ENCODE data around the gene CBX5. TPM values are rescaled to one million over a fixed set of nuclear protein-coding genes. Genes with fewer than 3 reads are reported as not detected.
"Not testable (repeated sequence)": the region's sequence is repeated elsewhere in the genome, so short reads cannot be mapped to it uniquely, and the experiment has no call there.

The CBX5 gene
- total and polyA plus RNA-seq, 10 of the 15 experiments (the other 5 are each of a cell fraction or from before 2014, with no cell fraction given) = 46.7 to 138 (median 74.6) TPM

- BruUV-seq (replicated peaks) = not testable (repeated sequence)
- in situ Hi-C loops (cut with MboI) = loop anchor here (10.0 kb wide), 1 partner anchor 170 kb away; the partner anchor contains the start of gene HOXC6
- POLR2A ChIA-PET = interaction anchor here (1.8 kb wide), 1 partner anchor 162 kb away, joined by 5 read pairs; the partner anchor contains the start of gene HOXC5
These were observed 85.3 kb downstream of the CBX5 start for GRCh38 chr12:54194611-54195010.

GRCh38 chr12:54193434-54193833 is 86.5 kb downstream of the CBX5 start:
- no peak for DNase-seq (ENCODE audit: low read depth, low spot score)
- in situ Hi-C loops (cut with MboI) (loop anchor here (10.0 kb wide), 1 partner anchor 169 kb away; the partner anchor contains the start of gene HOXC6), intact Hi-C loops (cut with micrococcal nuclease; ENCODE audit: unreplicated experiment) (no loop called here)
- Histone ChIP-seq H3K9me3 (replicated peaks; ENCODE audit: control insufficient read depth, insufficient read depth, low read length) (no peaks in the 10 kb centered on the region), H3K79me2 (ENCODE audit: control insufficient read depth, insufficient read depth, low read length) (peaks cover 3% of the 10 kb centered on the region), H4K20me1 (ENCODE audit: control insufficient read depth, insufficient read depth) (no peaks in the 10 kb centered on the region), H3K4me1 (ENCODE audit: control insufficient read depth, insufficient read depth, low read length) (peaks cover 21% of the 10 kb centered on the region), H3K4me2 (ENCODE audit: control insufficient read depth, insufficient read depth) (no peak overlapping the region), H3K36me3 (ENCODE audit: control insufficient read depth in 2 of 2, insufficient read depth in 2 of 2, low read length in 1 of 2) (no peaks in the 10 kb centered on the region), H3K9ac (ENCODE audit: control insufficient read depth, insufficient read depth, low read length) (no peak overlapping the region), H3K4me3 (no peak overlapping the region), H3K27me3 (replicated peaks in 1 of 2; ENCODE audit: control insufficient read depth in 2 of 2, insufficient read depth in 2 of 2, low read length in 1 of 2) (peaks cover 2 to 3% of the 10 kb centered on the region in 2 experiments; a peak in 1 of 4 replicates), H3K27ac (ENCODE audit: control insufficient read depth, insufficient read depth) (no peak overlapping the region), H2AFZ (ENCODE audit: control insufficient read depth, low read depth, low read length) (no peak overlapping the region)
- CTCF ChIA-PET = interaction anchor here (1.5 to 11.5 kb wide), 9 partner anchors 8 to 188 kb away, joined by 3 to 343 read pairs (median 7); partner anchors contain the start of genes HOXC4, HOXC5 and HOXC6
- POLR2A ChIA-PET = no interaction called here
- 47% methylated on average over 7 of the region's 7 CpGs for WGBS (ENCODE audit: insufficient coverage, insufficient replicate concordance, low lambda C conversion rate, missing lambda C conversion rate)
- ATAC-seq = no peak
- SMC1A ChIA-PET (ENCODE audit: uncharacterized antibody, unreplicated experiment) = interaction anchor here (0.8 to 6.4 kb wide), 5 partner anchors 22 to 186 kb away, joined by 3 to 126 read pairs (median 3); partner anchors contain the start of gene HOXC5
- RAD21 ChIA-PET (ENCODE audit: unreplicated experiment) = interaction anchor here (0.7 to 6.6 kb wide), 4 partner anchors 8 to 162 kb away, joined by 4 to 222 read pairs (median 36); partner anchors contain the start of genes HOXC5 and HOXC6
- BruUV-seq (replicated peaks) = no TSS peak
- FAIRE-seq = no peak
- TF ChIP-seq ZNF622 (IDR thresholded peaks at IDR 0.05) (no peak), GABPA (IDR thresholded peaks at IDR 0.05; ENCODE audit: low read depth) (no peak), RELB (IDR thresholded peaks at IDR 0.05; ENCODE audit: low read depth) (no peak), HDAC2 (IDR thresholded peaks at IDR 0.05) (no peak), ATF3 (IDR thresholded peaks at IDR 0.05; ENCODE audit: borderline replicate concordance, extremely low read depth, low read depth, low read length) (no peak), HDAC6 (IDR thresholded peaks at IDR 0.05; ENCODE audit: unreplicated experiment) (no peak), ATF7 (IDR thresholded peaks at IDR 0.05; ENCODE audit: low read depth) (no peak)

More at GRCh38 chr12:54194611-54195010, 85.3 kb downstream of the CBX5 start:
- intact Hi-C loops (cut with micrococcal nuclease; ENCODE audit: unreplicated experiment); H3K27ac ChIP-seq (ENCODE audit: control insufficient read depth, insufficient read depth); H3K4me2 ChIP-seq (ENCODE audit: control insufficient read depth, insufficient read depth); H3K9ac ChIP-seq (ENCODE audit: control insufficient read depth, insufficient read depth, low read length); DNase-seq (ENCODE audit: low read depth, low spot score); H2AFZ ChIP-seq (ENCODE audit: control insufficient read depth, low read depth, low read length); FAIRE-seq; H4K20me1 ChIP-seq (ENCODE audit: control insufficient read depth, insufficient read depth); H3K9me3 ChIP-seq (replicated peaks; ENCODE audit: control insufficient read depth, insufficient read depth, low read length); H3K79me2 ChIP-seq (ENCODE audit: control insufficient read depth, insufficient read depth, low read length); H3K27me3 ChIP-seq (replicated peaks in 1 of 2; ENCODE audit: control insufficient read depth in 2 of 2, insufficient read depth in 2 of 2, low read length in 1 of 2); H3K36me3 ChIP-seq (ENCODE audit: control insufficient read depth in 2 of 2, insufficient read depth in 2 of 2, low read length in 1 of 2); ATAC-seq; H3K4me3 ChIP-seq: not testable (repeated sequence)
- CTCF ChIA-PET = interaction anchor here (0.7 to 11.5 kb wide), 11 partner anchors 7 to 448 kb away, joined by 3 to 343 read pairs (median 7); partner anchors contain the start of genes HOXC4, HOXC5 and HOXC6
- RAD21 ChIA-PET (ENCODE audit: unreplicated experiment) = interaction anchor here (0.8 to 2.5 kb wide), 5 partner anchors 12 to 188 kb away, joined by 3 to 15 read pairs (median 8); partner anchors contain the start of gene HOXC5
- SMC1A ChIA-PET (ENCODE audit: uncharacterized antibody, unreplicated experiment) = interaction anchor here (1.0 to 2.2 kb wide), 9 partner anchors 11 to 210 kb away, joined by 3 to 14 read pairs (median 4); partner anchors contain the start of genes HOXC10 and HOXC5
- WGBS (ENCODE audit: insufficient coverage, insufficient replicate concordance, low lambda C conversion rate, missing lambda C conversion rate) = 50% methylated on average over 2 of the region's 2 CpGs
- H3K4me1 ChIP-seq (ENCODE audit: control insufficient read depth, insufficient read depth, low read length) = peaks cover 21% of the 10 kb centered on the region

All from GM12878 (cell line).